Gastroesophageal sphincter (tissue), 4 donors: Measurements from ENCODE around the gene COG5. TPM values are rescaled to one million over a fixed set of nuclear protein-coding genes. Genes with fewer than 3 reads are reported as not detected.

ENCODE experiments used
- ATAC-seq: fragments of 150-250 bp; one replicate; pipeline ENCODE4 v1.9.1; 2016; ENCODE audit warnings: mild to moderate bottlenecking, moderate library complexity
- H3K27ac ChIP-seq, 4 donors: fragments of 200-600 bp; sonication (generic) in 3 of 4; 1 replicate in 3 of 4; 2 replicates in 1 of 4; pipeline ENCODE4 v1.5.1; 2016 to 2019
- H3K27me3 ChIP-seq: fragments of 200-600 bp; sonication (generic); one replicate; pipeline ENCODE4 v1.5.1; 2019
- H3K36me3 ChIP-seq, 2 donors: fragments of 200-600 bp; sonication (generic); one replicate each; pipeline ENCODE4 v1.5.1; 2019; ENCODE audit warnings: control low read depth in 1 of 2
- H3K4me1 ChIP-seq, 3 donors: fragments of 200-600 bp; sonication (generic); 1 replicate in 2 of 3; 2 replicates in 1 of 3; pipeline ENCODE4 v1.5.1; 2016 to 2019; ENCODE audit warnings: control low read depth in 2 of 3
- H3K4me3 ChIP-seq, 2 donors: fragments of 200-600 bp; sonication (generic); one replicate each; pipeline ENCODE4 v1.5.1; 2019; ENCODE audit warnings: mild to moderate bottlenecking in 1 of 2, moderate library complexity in 1 of 2
- H3K9me3 ChIP-seq, 3 donors: fragments of 200-600 bp; sonication (generic); one replicate each; pipeline ENCODE4 v1.5.1; 2017 to 2019; ENCODE audit warnings: control low read depth in 2 of 3
- EP300 ChIP-seq: sonication (generic); formaldehyde crosslinking; IDR thresholded peaks from one replicate; pipeline ENCODE4 v1.6.1; 2017; ENCODE audit warnings: antibody characterized with exemption, mild to moderate bottlenecking
- POLR2A ChIP-seq, 2 donors: fragments of 450-650 bp; IDR thresholded peaks; one replicate each; pipeline ENCODE4 v1.6.1; 2017; ENCODE audit warnings: antibody characterized with exemption in 2 of 2, mild to moderate bottlenecking in 2 of 2, moderate library complexity in 1 of 2
- POLR2AphosphoS5 ChIP-seq: sonication (generic); formaldehyde crosslinking; IDR thresholded peaks from one replicate; pipeline ENCODE4 v1.6.1; 2017; ENCODE audit warnings: antibody characterized with exemption
- WGBS, 2 donors: methylation state at CpG; one replicate each; pipeline ENCODE4 v1.1.5; 2018; ENCODE audit warnings: low coverage in 1 of 2; 5-methylcytosine and 5-hydroxymethylcytosine counted together
- total RNA-seq, 4 donors: library from RNA; depleted of rRNA; stranded (reverse); fragments of >200 nt; gene quantifications; one replicate each; pipeline ENCODE4 v1.1.0, GENCODE V29; 2016
- TF ChIP-seq, protein P1 (sequence below), 4 experiments: fragments of 200-600 bp in 2 of 4; fragments of 450-650 bp in 2 of 4; sonication (generic) in 1 of 4; IDR thresholded peaks; one replicate each; pipeline ENCODE4 v1.5.1; 2017 to 2019; ENCODE audit warnings: antibody characterized with exemption in 4 of 4, mild to moderate bottlenecking in 2 of 4, moderate library complexity in 2 of 4

The COG5 gene
- total RNA-seq, 4 donors from 2014 or later = 31.6 to 50.4 (median 41.1) TPM

DNA sequence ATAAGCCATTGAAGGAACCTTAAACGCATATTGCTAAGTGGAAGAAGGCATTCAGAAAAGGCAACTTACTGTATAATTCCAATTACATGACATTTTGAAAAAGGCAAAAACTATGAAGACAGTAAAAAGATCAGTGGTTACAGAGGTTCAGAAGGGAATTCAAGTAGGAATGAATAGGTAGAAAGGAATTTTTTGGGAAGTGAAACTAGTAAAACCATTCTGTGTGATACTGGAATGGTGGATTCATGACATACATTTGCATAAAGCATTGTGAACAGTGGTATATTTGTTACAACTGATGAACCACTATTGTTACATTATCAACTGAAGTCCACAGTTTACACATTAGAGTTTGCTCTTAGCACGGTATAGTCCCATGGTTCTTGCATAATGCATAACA is 208.1 kb downstream of the COG5 start:
- WGBS, 2 donors = 71 to 87% methylated on average over 2 of the region's 2 CpGs
- TF ChIP-seq POLR2AphosphoS5 (no peak), EP300 (no peak), POLR2A (IDR thresholded peaks at IDR 0.05) (no peak)
- TF ChIP-seq, protein P1, sequence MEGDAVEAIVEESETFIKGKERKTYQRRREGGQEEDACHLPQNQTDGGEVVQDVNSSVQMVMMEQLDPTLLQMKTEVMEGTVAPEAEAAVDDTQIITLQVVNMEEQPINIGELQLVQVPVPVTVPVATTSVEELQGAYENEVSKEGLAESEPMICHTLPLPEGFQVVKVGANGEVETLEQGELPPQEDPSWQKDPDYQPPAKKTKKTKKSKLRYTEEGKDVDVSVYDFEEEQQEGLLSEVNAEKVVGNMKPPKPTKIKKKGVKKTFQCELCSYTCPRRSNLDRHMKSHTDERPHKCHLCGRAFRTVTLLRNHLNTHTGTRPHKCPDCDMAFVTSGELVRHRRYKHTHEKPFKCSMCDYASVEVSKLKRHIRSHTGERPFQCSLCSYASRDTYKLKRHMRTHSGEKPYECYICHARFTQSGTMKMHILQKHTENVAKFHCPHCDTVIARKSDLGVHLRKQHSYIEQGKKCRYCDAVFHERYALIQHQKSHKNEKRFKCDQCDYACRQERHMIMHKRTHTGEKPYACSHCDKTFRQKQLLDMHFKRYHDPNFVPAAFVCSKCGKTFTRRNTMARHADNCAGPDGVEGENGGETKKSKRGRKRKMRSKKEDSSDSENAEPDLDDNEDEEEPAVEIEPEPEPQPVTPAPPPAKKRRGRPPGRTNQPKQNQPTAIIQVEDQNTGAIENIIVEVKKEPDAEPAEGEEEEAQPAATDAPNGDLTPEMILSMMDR (IDR thresholded peaks at IDR 0.05) = no peak
- H3K9me3 ChIP-seq = no peaks in the 10 kb centered on the region

DNA sequence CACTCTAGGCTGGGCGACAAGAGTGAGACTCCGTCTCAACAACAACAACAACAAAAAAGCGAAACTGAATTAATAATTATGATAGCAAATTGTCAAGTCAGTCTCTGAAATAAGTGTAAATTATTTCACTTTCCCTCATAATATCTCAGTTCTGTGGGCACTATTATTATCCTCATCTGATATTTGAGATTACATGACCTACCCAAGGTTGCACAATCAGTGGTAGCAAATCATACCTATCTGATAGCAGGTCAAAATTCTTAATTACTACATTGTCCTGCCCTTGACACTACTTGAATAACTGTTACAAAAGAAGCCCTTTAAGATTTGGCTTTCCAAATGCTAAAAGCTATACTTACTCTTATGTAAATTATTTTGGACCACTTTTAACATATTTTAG is 209.1 kb downstream of the COG5 start:
- Histone ChIP-seq H3K4me1 (no peaks in the 10 kb centered on the region), H3K36me3 (peaks cover 0 to 19% of the 10 kb centered on the region in 2 donors), H3K27me3 (no peaks in the 10 kb centered on the region), H3K9me3 (no peaks in the 10 kb centered on the region), H3K4me3 (no peak overlapping the region), H3K27ac (no peak overlapping the region)
- WGBS, 2 donors = 95 to 100% methylated on average over 1 to 3 of the region's 3 CpGs
- ATAC-seq = no peak
- TF ChIP-seq POLR2AphosphoS5 (no peak), POLR2A (IDR thresholded peaks at IDR 0.05) (no peak), EP300 (no peak)
- TF ChIP-seq, protein P1 (IDR thresholded peaks at IDR 0.05) = no peak

More for the DNA sequence above, 208.1 kb downstream of the COG5 start:
- Histone ChIP-seq H3K27me3 (no peaks in the 10 kb centered on the region), H3K27ac (no peak overlapping the region), H3K36me3 (peaks cover 0 to 28% of the 10 kb centered on the region in 2 donors), H3K4me1 (no peaks in the 10 kb centered on the region), H3K4me3 (no peak overlapping the region)
- ATAC-seq = no peak

DNA sequence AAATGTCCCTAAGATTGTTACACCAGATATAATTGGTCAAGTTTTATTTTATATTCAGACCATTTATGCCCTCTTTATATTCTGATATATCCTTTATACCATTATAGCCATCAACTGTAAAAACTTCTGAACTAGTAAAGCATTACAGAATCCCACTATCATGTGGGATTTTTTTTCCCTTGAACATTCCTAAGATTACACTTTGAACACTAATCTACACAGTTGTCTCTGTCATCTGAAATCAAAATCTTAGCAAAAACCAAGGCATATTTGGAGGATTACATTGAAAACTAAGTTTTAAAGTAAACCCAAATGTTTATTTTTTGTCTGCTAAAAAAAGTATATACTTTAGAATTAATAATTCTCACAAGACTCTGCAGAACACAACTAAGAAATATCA is 210.0 kb downstream of the COG5 start:
- Histone ChIP-seq H3K27ac (no peak overlapping the region), H3K27me3 (no peaks in the 10 kb centered on the region), H3K4me1 (no peaks in the 10 kb centered on the region), H3K9me3 (no peaks in the 10 kb centered on the region), H3K4me3 (no peak overlapping the region), H3K36me3 (peaks cover 0 to 9% of the 10 kb centered on the region in 2 donors)
- ATAC-seq = no peak
- TF ChIP-seq POLR2A (IDR thresholded peaks at IDR 0.05) (no peak), POLR2AphosphoS5 (no peak), EP300 (no peak)
- TF ChIP-seq, protein P1 (IDR thresholded peaks at IDR 0.05) = no peak

DNA sequence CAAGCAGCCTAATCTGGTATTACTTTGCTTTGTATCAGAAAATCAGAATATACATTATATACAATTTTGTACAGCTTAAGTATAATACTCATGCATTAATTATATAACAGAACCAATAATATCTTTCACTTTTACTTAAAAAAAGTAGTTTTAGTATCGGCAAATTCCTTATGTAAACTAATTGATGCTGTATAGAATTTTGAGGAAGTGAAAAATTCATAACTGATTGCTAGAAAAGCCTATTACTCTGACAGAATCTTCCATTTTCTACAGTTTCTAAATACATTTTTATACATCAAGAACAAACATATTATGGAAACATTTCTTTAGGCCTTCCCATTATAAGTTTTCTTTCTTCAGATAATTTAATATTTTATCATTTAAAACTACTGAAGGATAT is 217.8 kb downstream of the COG5 start:
- no peaks in the 10 kb centered on the region for H3K4me1 ChIP-seq
- TF ChIP-seq EP300 (no peak), POLR2AphosphoS5 (no peak), POLR2A (IDR thresholded peaks at IDR 0.05) (no peak)
- TF ChIP-seq, protein P1 (IDR thresholded peaks at IDR 0.05) = no peak
- WGBS, 2 donors = 80 to 92% methylated on average over 1 of the region's 1 CpG
- H3K4me3 ChIP-seq = no peak overlapping the region
- ATAC-seq = no peak
- no peak overlapping the region for H3K27ac ChIP-seq
- H3K9me3 ChIP-seq = peaks cover 0 to 10% (median 0%) of the 10 kb centered on the region in 3 donors
- H3K27me3 ChIP-seq = no peaks in the 10 kb centered on the region
- no peaks in the 10 kb centered on the region for H3K36me3 ChIP-seq

DNA sequence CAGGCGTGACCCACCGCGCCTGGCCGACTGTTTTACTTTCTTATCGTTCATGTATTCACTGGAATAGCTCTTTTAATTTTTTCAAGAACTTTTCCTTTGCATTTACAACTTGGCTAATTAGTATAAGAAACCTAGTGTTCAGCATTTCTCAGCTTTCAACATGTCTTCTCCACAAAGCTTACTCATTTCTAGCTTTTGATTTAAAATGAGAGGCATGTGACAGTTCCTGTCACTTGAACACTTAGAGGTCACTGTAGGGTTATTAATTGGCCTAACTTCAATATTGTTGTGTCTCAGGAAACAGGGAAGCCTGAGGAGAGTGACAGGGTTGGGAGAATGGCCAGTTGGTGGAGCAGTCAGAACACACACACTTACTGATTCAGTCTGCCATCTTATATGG is 218.9 kb downstream of the COG5 start:
- WGBS, 2 donors = 94 to 100% methylated on average over 5 of the region's 5 CpGs
- H3K9me3 ChIP-seq = peaks cover 0 to 11% (median 0%) of the 10 kb centered on the region in 3 donors
- H3K4me3 ChIP-seq = no peak overlapping the region
- TF ChIP-seq, protein P1 (IDR thresholded peaks at IDR 0.05) = no peak
- no peak for TF ChIP-seq POLR2AphosphoS5
- no peak for TF ChIP-seq POLR2A (IDR thresholded peaks at IDR 0.05)
- no peak for TF ChIP-seq EP300
- H3K36me3 ChIP-seq = no peaks in the 10 kb centered on the region
- no peaks in the 10 kb centered on the region for H3K27me3 ChIP-seq
- H3K27ac ChIP-seq = no peak overlapping the region
- H3K4me1 ChIP-seq = no peaks in the 10 kb centered on the region
- ATAC-seq = no peak
